HG02970 (cell line): Measurements from ENCODE around the gene CTDNEP1.

Source experiments
- ATAC-seq: cut with Tn5 transposase; IDR thresholded peaks from one replicate; pipeline ENCODE4 v1.9.1; 2021; ENCODE audit warnings: mild to moderate bottlenecking, moderate library complexity, moderate number of reproducible peaks; ENCODE audit not compliant: unreplicated experiment, low FRiP score

CTDNEP1 gene

GRCh38 chr17:7216242-7217112 is 35.1 kb downstream of the CTDNEP1 start:
- ATAC-seq: no peak

GRCh38 chr17:7215652-7216180 is 35.8 kb downstream of the CTDNEP1 start:
- no peak for ATAC-seq

- no peak for ATAC-seq
These were observed 36.3 kb downstream of the CTDNEP1 start for GRCh38 chr17:7215136-7215638.

DNA sequence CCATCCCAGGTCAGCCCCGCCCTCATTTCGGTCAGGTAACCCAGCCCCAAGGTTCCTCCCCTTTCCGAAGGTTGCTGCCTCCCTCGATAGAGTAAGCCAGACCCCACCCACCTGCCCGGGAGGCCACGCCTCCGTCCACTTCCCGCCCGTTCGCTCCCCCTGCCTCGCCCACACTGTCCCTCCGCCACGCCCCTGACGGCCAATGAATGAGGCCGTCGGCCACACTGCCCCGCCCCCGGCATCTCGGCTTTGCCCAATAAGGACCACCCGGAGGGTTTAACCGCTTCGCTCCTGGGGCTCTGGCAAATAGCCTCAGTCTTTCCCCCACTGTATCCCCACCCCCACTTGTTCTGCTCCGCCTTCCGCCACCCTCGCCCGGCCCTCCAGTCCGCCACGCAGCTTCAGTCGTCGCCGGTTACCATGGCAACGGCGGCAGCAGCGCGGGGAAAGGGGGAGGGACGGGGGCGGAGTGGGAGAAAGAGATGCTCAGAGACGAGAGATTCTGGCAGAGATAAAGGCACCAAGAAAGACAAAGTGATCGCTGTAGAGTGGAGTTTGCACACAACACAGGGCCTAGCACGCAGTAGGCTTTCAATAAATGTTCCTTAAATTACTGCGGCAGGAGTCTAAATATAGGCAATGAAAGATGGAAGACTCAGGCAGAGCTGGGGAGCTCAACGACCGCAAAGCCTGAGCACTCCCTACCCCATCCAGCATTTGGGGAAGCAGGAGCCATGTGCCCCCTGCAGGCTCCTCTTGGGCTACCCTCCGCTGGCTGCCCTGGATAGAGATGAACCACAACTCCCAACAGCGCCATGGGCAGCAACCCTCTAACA is 37.0 kb downstream of the CTDNEP1 start:
- ATAC-seq: peak; percentile 67

GRCh38 chr17:7213895-7214299 is 37.6 kb downstream of the CTDNEP1 start:
- no peak for ATAC-seq

DNA sequence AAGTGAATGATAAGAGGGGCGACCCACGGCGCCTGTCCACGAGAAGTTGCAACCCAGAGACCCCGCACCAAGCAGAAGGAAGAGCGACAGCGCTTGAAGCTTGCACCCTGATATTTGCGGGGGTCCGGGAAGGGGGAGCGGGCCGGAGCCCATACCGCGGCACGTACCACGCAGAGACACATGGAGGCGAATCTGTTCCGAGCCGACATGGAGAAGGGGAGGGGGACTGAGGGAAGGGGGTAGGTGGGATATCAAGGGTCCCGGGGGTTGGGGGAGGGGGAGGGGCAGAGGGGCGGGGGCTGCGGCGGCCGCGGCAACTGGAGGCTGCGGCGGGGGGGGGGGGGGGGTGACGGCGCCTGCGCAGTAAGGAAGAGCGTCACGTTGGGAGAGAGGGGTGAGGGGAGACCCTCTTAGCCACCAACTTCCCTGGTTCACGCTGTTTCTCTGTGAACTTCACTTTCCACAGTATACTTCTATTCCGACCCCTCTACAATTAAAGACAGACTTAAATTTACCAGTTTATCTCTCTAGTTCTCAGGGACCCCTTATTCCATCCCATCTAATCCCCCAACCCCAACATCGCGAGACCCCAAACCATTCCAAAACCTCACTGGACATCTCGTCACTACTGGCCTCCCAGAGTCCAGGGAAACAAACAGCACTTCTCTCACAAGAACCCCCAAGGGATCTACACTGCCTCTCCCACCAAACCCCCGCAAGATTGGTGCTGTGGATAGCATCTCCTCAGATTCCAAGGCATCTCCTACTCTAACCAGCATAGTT is 39.9 kb downstream of the CTDNEP1 start:
- ATAC-seq: no peak

DNA sequence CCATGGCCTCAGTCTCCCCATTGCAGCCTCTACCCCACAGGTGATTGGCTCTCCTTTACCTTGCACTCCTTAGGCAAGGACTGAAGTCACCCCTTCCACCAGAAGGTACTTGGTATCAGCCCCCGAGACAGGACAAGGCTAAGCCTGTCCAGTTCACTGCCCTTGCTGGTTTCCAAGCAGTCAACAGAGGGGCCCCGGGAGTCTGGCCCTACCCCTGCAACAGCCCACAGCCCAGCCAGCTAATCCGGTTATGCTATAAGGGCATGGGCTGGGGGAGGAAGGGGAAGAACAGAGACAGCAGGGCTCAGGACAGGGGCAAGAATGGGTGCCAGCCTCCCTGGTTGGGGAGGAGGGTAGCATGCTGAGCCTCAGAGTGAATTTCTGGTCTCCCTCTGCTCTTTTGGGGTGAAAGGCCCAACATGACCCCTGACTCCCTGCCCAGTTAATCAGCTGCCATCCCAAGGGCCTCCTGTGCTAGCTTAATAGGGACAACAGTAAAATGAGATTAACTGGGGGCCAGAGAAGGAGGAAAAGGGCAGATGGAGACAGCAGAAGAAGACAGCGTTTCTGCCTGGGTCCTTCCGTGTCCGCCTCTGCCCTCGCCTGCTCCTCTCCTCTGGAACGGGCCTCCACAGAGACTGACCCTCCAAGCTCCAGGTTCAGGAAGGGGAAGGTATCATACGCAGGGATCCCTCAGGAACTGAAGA is 42.6 kb downstream of the CTDNEP1 start:
- no peak for ATAC-seq

- ATAC-seq: no peak
These were observed 43.4 kb downstream of the CTDNEP1 start for GRCh38 chr17:7208027-7208571.

DNA sequence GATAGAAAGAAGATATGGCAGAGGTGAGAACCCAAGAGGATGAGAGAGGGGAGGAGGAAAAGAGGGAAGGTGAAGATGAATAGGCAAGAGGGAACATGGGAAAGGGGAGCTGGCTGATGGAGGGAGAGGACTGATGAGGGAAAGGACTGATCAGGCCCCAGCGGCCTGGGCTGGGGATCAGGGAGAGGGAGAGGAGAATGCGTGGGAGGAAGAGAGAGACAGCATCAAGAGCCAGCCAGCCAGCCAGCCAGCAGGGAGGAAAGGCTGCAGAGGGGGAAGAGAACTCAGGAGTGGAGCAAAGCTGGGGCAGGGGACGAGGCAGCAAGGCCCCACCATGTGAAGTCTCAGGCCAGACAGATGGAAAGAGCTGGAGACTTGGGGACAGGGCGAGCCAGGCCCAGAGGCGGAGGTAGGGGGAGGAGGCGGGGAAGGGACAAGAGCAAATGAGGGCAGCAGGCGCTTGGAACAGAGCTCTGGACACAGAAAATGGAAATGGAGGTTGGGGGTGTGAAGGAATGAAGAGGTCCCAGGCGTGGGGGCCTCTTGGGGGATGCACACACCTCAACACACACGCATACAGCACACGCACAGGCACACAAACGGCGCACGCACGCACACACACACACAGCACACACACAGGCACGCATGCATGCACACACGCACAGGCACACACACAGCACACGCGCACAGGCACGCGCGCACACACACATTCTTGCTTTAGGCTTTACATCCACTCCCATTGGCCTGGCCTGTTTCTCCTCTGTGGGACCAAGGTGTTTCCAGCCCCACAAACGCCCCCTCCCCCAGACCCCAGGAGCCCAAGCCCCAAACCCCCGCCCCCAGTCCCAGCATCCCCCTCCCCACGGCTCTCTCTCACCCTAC is 44.2 kb downstream of the CTDNEP1 start:
- ATAC-seq: no peak

- no peak for ATAC-seq
These were observed 46.0 kb downstream of the CTDNEP1 start for GRCh38 chr17:7205561-7205960.

DNA sequence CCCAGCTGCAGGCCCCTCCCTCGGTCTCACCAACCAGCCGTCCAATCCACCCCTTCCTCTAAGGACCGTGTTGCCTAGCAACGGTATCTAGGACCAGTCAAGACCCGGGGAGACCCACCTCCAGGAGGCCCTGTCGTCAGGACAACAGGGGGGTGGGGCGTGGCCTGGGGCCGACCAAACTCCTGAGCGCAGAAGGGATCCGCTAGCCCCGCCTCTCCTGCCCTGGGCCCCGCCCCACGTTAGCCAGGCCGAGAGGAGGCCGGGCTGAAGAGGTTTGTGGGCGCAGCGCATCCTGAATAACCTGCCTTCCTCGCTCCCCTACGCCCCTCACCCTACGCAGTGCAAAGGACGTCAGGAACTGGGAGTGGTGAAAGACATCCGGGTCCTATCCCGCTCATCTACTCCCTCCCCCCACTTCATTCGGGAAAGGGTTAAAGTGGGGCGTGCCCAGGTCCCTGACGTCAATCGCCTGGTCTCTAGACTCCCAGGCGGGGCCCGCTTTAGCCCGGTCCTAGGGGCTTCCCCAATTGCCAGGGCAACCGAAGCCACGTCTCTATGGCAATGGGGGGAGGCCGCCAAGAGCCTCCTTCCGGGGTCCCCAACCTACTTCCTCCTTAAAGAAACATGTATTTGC is 46.6 kb downstream of the CTDNEP1 start:
- peak; percentile 84 for ATAC-seq

- no peak for ATAC-seq
These were observed 47.2 kb downstream of the CTDNEP1 start for GRCh38 chr17:7204336-7204735.

- no peak for ATAC-seq
These were observed 48.1 kb downstream of the CTDNEP1 start for GRCh38 chr17:7203391-7203790.

- ATAC-seq: no peak
These were observed 54.7 kb downstream of the CTDNEP1 start for GRCh38 chr17:7196651-7197401.

DNA sequence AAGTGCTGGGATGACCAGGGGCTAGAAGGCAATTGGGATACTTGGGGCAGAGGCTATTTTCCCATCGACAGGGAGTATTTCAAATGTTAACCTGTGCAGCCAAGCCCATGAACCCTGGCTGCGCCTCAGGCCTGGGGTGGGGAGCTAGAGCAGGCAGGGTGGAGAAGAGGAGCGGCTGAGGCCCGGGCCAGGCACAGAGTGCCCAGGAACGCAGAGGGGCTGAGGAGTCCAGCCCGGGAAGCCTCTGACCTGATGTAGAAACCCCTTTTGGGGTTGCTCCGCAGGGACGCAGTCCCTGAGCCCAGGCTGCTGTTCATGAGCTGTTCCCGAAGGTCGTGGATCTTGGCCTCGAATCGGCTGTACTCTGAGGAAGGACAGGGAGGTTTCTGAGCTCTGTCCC is 55.6 kb downstream of the CTDNEP1 start:
- no peak for ATAC-seq
